Activated CD8-positive, alpha-beta memory T cell treated with anti-CD3 and anti-CD28 coated beads, Interleukin-2, amount 50 U/mL, for 24 hours (primary cell): Measurements from ENCODE around the gene MEGF10.

Experiments used
- DNase-seq: peaks from one replicate; pipeline ENCODE4 v3.0.0-alpha.2; 2020; ENCODE audit errors: extremely low read depth

The MEGF10 gene

DNA sequence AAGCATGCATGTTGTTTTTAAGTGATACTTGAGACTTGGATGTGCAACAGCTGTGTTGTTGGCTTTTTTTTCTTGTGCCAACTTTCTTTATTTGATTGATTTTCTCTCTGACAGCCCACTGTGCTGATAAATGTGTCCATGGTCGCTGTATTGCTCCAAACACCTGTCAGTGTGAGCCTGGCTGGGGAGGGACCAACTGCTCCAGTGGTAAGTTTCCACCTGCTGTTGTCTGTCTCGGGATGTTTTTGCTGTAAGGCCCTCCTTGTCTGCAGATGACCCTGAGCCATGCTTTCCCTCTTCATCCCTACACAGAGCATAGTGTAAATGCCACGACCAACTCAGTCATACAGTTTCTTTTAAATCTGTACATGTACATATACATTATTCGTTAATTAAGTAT is 79.2 kb downstream of the MEGF10 start:
- DNase-seq: no peak

DNA sequence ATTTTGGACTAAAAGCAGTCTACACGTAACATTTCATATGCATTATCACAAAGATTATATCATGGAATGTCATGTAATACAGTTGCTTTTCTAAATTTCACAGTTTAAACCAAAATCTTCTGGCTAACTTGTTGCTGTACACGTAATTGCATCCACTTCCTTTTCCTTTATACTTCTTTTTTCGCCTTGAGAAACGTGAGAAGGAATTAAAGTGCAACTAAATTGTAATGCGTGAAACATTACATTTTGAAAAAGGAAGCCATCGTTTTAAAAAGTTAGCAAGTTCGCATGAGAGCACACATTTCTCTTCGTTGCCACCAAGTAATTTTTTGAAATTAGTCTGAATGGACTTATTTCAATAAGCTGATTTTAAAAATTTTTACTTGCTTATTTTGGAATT is 80.0 kb downstream of the MEGF10 start:
- no peak for DNase-seq

DNA sequence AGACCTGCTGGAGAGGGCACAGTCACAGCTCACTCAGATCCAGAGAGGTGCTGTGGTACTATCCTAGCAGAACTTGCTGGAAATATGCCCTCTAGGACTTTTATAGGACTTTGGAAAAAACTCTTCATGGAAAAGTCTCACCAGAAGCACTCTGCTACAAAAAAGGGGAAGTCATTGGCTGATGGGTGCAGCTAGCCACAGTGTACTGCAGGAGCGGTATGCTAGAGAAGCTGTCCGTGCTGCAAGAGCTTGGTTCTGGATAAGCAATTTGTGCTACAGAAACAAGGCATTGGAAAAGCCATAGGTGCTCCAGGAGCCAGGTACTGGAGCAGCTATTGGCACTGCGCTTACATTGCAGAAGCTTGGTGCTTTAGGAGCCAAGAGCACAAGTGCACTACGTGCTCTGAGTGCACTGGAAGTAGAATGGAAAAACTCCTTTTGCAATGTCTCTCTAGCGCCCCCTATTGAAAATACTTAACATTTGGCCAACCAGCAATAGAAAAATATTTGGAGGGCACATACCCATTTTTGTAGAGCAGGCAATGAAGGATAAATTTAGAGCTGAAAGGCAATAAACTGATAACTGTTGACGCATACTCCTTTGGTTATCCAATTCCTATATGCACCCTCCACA is 83.4 kb downstream of the MEGF10 start:
- no peak for DNase-seq

DNA sequence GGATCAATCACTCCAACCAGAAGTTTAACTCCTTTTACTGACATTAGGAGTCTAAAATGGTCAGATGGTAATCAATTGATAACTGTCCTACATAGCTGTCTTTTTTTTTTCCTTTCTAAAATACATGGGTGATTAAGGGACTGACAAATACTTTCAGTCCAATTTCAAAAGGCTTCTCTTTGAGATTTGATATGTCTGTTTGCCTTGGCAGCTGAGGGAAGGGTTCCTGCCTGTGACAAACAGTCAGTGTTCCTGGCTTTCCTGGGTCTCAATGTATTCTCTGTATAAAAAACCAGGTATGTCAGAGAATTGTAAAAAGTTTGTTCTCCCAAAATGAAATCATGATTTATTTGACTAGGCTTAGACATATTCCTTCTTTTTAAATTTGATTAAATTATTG is 84.5 kb downstream of the MEGF10 start:
- DNase-seq: no peak

DNA sequence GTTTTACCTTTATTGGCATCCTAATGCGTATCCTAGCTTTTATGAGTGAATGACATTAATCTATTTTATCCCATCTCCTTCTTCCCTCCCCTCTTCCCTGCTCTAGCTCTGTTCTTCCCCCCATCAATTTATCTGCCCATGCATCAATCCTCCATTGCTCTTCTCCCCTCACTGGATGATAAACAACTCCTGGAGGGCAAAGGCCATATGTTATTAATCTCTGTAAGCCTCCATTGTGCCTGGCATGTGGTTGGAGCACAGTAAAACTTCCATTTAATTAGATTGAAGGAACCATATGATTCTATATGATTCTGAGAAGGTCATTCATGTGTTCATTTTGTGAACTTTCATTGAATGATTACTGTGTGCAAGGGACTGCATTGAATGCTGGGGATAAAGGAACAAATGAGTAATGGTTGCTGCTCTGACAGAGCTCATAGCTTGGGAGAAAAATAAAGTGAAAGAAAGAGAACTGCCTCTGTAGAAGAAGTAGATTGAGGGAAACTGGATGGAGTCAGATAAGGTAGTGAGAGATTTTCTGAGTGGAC is 85.0 kb downstream of the MEGF10 start:
- no peak for DNase-seq

DNA sequence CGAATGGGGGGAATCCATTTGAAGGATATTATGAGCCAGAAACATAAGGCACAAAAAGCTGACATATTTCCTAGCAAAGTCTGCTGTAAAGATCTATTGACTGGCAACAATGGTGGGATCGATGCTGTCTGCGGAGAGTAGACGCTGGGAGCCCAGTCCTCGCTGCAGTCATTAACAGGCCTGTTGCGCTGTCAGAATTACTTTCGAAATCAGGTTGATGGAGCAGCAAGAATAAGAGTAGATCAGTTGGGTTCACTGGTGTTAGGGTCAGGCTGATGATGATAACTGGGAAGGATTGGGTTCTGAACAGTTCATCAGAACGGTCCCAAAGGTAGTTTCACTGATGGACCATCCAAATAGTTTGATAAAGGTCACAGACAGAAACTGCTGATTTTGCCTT is 87.1 kb downstream of the MEGF10 start:
- no peak for DNase-seq

DNA sequence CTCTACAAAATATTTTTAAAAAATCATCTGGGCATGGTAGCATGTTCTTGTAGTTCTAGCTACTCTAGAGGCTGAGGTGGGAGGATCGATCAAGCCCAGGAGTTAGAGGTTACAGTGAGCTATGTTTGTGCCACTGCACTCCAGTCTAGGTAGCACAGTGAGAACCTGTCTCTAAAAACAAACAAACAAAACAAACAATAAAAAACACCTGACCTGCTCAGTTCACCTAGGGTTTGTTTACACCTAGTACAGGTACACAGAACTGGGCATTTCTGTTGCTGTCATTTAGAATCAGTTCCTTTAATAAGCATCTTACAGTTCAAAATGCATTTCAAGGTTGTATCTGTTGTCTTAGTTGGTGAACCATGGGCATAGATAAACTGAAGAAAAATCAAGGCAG is 95.3 kb downstream of the MEGF10 start:
- no peak for DNase-seq

DNA sequence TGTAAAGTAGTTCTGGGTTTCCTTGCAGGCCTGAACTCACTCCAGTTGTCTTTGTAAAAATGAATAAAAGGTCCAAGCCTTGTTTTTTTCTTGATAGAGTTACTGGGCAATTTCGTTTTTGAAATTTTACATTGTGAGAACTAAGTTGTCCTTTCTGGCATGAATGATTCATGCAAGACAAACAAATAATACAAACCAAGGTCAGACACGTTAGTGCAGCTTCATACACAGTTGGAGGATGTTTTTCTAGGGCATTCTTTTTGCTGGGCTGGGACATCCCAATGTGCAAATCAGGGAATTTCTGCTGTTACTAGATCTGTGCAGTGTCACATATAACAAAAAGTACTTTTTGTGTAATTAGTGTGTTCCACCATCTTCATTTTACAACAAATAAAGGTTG is 96.0 kb downstream of the MEGF10 start:
- no peak for DNase-seq

DNA sequence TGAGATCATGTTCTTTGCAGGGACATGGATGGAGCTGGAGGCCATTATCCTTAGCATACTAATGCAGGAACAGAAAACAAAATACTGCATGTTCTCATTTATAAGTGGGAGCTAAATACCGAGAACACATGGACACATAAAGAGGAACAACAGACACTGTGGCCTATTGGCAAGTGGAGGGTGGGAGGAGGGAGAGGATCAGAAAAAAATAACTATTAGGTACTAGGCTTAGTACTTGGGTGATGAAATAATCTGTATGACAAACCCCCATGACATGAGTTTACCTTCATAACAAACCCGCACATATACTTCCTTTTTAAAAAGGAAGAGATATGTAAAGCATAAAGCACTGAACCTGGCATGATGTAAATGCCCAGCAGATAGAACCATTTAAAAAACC is 99.0 kb downstream of the MEGF10 start:
- DNase-seq: no peak

DNA sequence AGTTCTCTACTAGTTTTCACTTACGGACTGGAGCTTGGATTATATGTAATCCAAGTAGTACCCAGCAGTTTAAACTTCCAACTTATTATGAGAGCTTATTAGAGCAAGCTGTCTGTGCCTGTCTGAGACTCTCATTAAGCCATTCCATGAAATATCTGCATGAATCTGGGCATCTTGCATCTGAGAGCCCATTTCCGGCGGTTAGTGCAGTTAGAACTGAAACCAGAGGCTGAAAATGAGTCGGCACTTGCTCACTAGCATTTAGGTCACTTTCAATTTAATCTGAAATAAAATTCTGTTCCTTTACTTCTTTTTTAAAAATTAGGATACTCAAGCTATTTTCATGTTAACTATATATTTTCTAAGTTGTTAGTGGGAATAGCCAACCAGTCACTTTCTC is 102.2 kb downstream of the MEGF10 start:
- no peak for DNase-seq

DNA sequence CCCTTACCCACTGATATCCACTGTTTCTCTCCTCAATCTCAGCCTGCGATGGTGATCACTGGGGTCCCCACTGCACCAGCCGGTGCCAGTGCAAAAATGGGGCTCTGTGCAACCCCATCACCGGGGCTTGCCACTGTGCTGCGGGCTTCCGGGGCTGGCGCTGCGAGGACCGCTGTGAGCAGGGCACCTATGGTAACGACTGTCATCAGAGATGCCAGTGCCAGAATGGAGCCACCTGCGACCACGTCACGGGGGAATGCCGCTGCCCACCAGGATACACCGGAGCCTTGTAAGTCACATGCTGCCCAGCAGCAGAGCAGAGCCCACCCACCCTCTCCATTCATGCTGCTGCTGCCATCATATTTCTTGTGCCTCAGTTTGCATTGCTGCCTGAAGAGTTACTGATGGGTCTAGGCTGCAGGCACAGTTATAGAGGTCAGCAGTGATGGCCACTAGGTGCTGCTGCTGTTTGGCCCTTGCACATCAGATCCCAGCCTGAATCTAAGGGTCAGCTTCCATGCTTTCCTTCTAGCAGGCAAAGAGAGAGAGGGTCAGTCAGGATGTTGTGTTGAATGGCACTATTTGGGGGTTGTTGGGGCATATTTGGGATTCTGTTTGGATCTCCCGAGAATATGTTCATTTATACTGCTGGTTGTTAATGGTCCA is 106.0 kb downstream of the MEGF10 start:
- DNase-seq: no peak

DNA sequence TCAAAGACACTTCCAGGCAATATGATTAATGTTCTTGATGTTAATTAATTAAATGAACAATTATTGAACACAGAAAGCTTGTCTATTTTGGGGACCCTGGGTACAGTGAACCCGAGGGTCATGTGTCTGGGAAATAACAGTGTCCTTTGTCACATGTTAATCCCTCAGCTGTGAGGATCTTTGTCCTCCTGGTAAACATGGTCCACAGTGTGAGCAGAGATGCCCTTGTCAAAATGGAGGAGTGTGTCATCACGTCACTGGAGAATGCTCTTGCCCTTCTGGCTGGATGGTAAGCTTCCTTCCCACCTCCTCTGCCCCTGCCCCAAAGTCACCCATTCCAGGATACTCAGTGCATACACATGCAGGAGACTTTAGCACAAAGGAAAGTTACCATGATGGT is 107.9 kb downstream of the MEGF10 start:
- DNase-seq: no peak

DNA sequence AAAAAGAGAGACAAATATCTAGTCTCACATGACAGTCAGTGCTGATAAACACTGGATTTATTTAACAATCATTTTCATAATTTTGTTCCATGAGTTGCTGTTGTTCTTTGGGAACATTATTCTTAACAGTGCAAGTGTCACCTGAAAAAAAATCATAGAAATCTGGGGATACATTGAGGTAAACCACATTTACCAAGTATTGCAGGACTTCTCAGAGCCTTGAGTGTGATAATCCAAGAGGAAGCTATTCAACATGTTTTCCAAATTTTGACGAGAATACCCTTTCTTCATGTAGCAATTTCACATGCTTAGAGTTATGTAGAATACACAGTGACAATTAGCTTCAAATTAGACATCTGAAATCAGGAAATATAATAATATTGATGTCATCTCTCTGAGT is 108.5 kb downstream of the MEGF10 start:
- no peak for DNase-seq

DNA sequence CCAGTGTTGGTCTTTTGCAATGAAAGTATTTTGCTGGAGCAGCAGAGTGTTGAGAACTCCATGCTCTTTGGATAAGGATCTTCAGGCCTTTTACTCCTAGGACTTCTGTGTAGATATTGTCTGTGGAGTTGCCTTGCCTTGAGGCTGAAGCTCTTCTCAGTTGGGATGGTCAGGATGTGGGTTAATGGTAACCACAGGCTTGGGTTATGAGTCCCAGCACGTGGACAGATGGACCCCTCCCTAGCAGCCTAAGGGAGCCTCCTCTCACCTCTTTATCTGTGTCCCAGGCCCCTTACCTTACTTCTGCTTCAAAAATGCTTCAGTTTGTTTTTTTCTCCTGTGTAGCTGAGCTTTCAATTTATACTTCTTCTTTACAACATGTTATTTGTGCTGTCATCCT is 109.9 kb downstream of the MEGF10 start:
- no peak for DNase-seq

DNA sequence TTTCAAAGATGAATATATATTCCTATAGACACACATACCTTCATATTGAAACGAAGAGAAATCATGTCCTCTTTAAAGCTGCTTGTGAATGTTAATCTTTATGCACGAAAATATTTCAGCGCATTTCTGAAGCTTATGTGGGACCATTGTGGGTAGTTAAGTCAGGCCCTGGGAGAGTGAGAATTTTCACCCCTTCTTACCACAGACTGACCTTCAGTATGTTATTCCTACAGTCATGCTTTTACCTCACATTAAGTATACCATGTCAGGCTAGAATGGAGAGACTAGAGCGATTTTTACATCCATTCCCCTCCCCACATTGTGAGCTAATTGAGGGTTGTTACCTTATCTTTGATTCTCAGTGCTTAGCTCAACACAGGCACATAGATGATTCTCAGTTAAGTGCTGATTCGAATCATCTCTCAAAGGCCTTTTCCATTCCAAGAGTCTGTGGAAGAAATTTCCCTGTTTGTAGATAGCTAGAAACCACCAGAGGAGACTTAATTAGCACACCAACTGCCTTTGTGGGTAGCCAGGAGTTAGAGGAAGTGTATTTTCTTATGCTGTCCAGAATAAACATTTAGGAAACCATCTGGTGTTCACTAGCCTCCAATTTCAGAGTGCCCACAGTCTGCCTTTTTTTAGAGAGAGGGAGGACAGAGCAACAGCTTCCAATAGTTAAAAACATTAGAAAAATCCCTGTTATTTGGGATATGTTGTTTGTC is 110.5 kb downstream of the MEGF10 start:
- no peak for DNase-seq

DNA sequence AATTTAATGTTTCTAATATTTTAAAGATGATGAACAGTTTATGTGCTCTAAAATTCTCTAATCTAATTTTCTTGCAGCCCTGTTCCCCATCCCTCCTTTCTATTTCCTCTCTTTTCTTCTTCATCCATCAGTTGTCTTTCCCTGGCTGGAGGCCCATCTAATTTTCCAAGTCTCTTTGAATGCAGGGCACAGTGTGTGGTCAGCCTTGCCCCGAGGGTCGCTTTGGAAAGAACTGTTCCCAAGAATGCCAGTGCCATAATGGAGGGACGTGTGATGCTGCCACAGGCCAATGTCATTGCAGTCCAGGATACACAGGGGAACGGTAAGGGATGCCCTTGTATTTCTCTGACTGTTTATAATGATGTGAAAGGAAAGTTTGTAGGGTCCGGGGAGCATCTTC is 111.8 kb downstream of the MEGF10 start:
- DNase-seq: no peak

DNA sequence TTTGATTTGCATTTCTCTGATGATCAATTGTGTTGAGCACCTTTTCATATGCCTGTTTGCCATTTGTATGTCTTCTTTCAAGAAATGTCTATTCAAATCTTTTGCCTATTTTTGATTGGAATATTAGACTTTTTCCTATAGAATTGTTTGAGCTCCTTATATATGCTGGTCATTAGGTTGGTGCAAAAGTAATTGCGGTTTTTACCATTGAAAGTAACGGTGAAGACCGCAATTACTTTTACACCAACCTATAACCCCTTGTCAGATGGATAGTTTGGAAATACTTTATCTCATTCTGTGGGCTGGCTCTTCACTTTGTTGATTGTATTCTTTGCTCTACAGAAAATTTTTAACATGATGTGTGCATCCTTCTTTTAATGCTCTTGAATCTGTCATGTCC is 113.6 kb downstream of the MEGF10 start:
- DNase-seq: no peak

DNA sequence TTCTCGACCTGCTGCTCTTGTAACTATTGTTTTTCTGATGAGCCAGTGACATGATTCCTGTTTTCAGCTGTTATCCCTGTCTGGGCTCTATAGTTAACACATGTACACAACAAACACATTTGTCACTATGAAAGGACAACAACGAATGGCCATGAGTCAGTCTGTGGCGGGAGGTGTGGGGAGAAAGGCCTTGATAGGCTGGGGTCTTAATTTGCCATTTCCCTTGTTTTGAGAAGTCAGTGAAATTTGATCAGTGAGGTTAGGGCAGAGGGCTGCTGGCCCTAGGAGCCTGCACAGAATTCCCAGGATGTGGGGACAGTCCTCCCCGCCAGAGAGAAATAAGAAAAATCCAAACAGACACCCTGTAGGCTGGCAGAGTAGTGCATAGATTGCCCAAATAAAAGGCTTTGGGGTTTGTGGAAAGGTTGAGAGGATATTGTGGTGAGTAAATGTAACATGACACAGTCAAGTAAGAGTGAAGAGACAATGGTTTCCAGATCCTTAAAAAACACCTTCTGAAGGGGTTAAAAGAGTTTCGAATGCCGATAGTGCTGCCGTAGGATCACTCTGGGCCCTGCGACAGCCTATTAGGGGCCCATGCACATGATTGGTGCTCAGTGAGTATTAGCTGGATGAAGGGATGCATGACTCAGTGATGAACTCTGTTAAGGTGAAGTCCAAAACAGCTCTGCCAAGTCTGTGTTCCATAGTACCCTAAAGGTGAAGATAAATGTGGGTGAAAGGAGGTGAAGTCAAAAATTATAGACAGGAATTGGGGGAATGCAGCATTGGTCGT is 115.9 kb downstream of the MEGF10 start:
- DNase-seq: no peak

DNA sequence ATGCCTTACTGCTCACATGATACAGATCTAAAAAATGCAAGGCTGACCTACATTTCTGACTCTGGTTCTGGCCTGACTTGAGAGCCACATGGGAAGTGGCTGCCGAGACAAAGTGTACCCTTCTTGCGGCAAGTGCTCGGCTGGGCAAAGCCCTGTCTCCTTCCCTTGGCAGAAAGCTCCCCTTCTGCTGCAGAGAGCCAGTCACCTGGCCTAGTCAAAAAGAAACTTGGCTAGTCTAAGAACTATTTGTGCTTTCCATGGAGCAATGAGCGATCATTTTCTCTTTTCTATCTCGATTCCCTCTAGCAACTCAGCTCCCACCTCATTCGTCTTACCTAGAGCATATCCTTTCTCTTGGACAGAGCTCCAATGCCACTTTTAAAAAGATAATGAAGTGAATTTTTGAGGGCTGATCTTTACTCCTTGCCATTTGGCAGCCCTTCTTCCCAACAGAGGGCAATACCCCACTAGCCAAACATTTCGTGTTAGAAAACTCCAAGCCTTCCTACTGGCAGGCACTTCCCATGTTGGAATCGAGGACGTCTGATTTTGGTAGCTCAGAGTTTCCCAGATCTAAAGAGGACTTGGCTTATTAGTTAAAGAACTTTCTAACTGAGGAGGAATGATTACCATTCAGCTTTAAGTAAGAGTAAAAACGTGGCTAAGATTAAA is 118.8 kb downstream of the MEGF10 start:
- no peak for DNase-seq

DNA sequence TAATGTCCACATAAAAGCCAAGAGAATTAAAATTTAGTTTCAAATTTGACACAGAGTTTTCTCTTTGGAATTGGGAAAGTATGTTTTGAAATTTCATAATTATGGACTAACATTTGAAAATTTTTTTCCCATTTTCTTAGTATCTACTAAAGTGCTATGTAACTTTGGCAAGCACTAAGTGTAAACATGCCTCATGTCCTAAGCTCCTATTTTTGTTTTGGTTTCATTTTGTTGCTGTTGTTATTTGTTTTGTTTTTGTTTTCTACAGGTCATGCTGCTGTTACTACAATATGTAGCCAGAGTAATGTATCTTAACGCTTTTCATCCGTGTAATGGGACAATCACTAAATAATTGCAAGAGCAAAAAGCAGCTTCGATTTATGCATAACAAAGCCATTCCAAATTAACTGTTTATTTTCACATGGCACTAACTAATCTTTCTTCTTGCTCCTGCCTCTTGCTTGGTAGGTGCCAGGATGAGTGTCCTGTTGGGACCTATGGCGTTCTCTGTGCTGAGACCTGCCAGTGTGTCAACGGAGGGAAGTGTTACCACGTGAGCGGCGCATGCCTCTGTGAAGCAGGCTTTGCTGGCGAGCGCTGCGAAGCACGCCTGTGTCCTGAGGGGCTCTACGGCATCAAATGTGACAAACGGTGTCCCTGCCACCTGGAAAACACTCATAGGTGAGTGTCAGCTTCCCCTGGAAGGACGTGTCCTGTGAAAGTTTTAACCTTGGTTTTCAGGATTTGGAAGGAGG is 119.5 kb downstream of the MEGF10 start:
- DNase-seq: no peak

DNA sequence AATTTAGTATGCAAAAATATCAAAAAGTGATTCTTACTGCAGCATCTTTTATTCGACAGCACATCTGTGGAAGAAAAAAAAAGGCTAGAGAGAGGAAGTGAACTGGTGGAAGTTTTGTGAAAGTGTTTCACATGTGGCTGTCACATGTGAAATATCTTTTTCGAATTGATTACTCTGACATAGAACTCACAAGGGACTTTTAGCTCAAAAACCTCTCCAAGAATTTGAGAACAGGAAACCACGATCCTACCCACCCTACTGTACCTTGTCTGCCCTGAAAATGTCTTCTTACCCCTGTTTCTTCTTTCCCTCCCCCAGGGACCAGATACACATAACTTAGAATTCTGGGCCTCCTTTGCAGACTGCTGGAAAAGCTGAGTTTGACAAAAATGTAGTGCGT is 120.4 kb downstream of the MEGF10 start:
- no peak for DNase-seq
